ENCODE measurements around the gene DNASE1L1.

- no peak for TF ChIP-seq POLR2A (IDR thresholded peaks at IDR 0.05)
- no peak for TF ChIP-seq CTCF (IDR thresholded peaks at IDR 0.05)
Observed at GRCh38 chrX:154357205-154357604, 51.8 kb downstream of the DNASE1L1 start.

Measured in esophagus squamous epithelium (tissue), 4 donors.